ENCODE data around the gene TERB2. TPM values are rescaled to one million over a fixed set of nuclear protein-coding genes. Genes with fewer than 3 reads are reported as not detected.
A peak's percentile ranks its signal among the peaks of the same experiment; 100 is the strongest.
"Not testable (repeated sequence)": the region's sequence is repeated elsewhere in the genome, so short reads cannot be mapped to it uniquely, and the experiment has no call there.

TERB2 gene
- total RNA-seq, 1 experiment from 2014 or later, result not detected

GRCh38 chr15:45023659-45024225, 67.3 kb downstream of the TERB2 start:
- peak overlapping the region; percentile 79 to 87 for H3K4me3 Mint-ChIP-seq
- Histone ChIP-seq H2BK15ac (ENCODE audit: low read depth, low read length) (no peak overlapping the region), H3K27me3 (ENCODE audit: insufficient read depth, low read length) (no peaks in the 10 kb centered on the region), H2BK12ac (ENCODE audit: insufficient read length, low read depth, low read length) (no peak overlapping the region), H4K8ac (replicated peaks; ENCODE audit: insufficient read length, low read depth, low read length) (no peak overlapping the region), H3K9me3 (ENCODE audit: control insufficient read depth, low read depth, low read length) (no peaks in the 10 kb centered on the region), H2AK5ac (ENCODE audit: insufficient read length, low read length) (no peak overlapping the region), H4K91ac (ENCODE audit: insufficient read length, low read depth, low read length) (no peak overlapping the region), H4K20me1 (ENCODE audit: control insufficient read depth, insufficient read depth, insufficient read length) (no peaks in the 10 kb centered on the region), H3K27ac (ENCODE audit: insufficient read length, low read depth, low read length) (no peak overlapping the region), H3K9ac (ENCODE audit: extremely low read depth, insufficient read length, low read length) (peak overlapping the region; percentile 64), H3K56ac (ENCODE audit: insufficient read length, low read depth, low read length) (no peak overlapping the region), H3K23ac (ENCODE audit: insufficient read length, low read depth, low read length) (no peak overlapping the region), H3K4me2 (ENCODE audit: insufficient read depth, insufficient read length, low read length) (peak overlapping the region; percentile 61), H3K4me1 (ENCODE audit: insufficient read depth, low read length) (peaks cover 5% of the 10 kb centered on the region), H4K5ac (ENCODE audit: insufficient read length, low read depth, low read length) (no peak overlapping the region), H3K18ac (ENCODE audit: insufficient read length, low read depth, low read length) (no peak overlapping the region), H3K14ac (ENCODE audit: insufficient read depth, low read length) (peak overlapping the region; percentile 91), H2BK20ac (ENCODE audit: low read depth, low read length, poor library complexity, severe bottlenecking) (no peak overlapping the region), H3T11ph (ENCODE audit: low read length) (no peak overlapping the region), H3K23me2 (ENCODE audit: insufficient read length, low read depth, low read length, poor library complexity, severe bottlenecking) (peaks cover 5% of the 10 kb centered on the region), H2AFZ (ENCODE audit: low read length) (no peak overlapping the region), H2BK5ac (ENCODE audit: insufficient read length, low read length) (no peak overlapping the region), H3K79me2 (ENCODE audit: insufficient read depth, low read length) (no peaks in the 10 kb centered on the region), H3K79me1 (ENCODE audit: insufficient read depth, low read depth, low read length, poor library complexity, severe bottlenecking) (no peaks in the 10 kb centered on the region), H2BK120ac (ENCODE audit: low read depth, low read length, poor library complexity, severe bottlenecking) (no peak overlapping the region), H3K4ac (ENCODE audit: low read depth, low read length) (no peak overlapping the region)
- H3K27ac Mint-ChIP-seq, result no peak overlapping the region; a peak in 1 of 7 replicates
- H3K9me3 Mint-ChIP-seq, result peaks cover 6 to 8% of the 10 kb centered on the region in 2 experiments; a peak in 2 of 5 replicates
- no CpG with 5 or more reads among the region's 4 CpGs for WGBS (ENCODE audit: extremely low coverage, insufficient read length, low lambda C conversion rate)
- H3K36me3 Mint-ChIP-seq (ENCODE audit: insufficient read depth in 1 of 3, low read depth in 3 of 3), result peaks cover 12 to 18% (median 17%) of the 10 kb centered on the region in 3 experiments
- no peak for DNase-seq
- H3K4me1 Mint-ChIP-seq, result peaks cover 14 to 17% of the 10 kb centered on the region in 2 experiments
- TF ChIP-seq CTCF (conservative IDR thresholded peaks at IDR 0.05), result no peak
- H3K27me3 Mint-ChIP-seq (ENCODE audit: low read depth), result peaks cover 13% of the 10 kb centered on the region

GRCh38 chr15:45024649-45025048, 68.2 kb downstream of the TERB2 start:
- Mint-ChIP-seq H3K4me3 (peak overlapping the region in 1 of 2 experiments; percentile 50; a peak in 2 of 5 replicates), H3K27me3 (ENCODE audit: low read depth) (peaks cover 10% of the 10 kb centered on the region), H3K9me3 (peaks cover 4 to 11% of the 10 kb centered on the region in 2 experiments; a peak in 3 of 5 replicates), H3K36me3 (ENCODE audit: insufficient read depth in 1 of 3, low read depth in 3 of 3) (peaks cover 22 to 26% (median 25%) of the 10 kb centered on the region in 3 experiments), H3K4me1 (peaks cover 14 to 17% of the 10 kb centered on the region in 2 experiments)
- H3K9me3 ChIP-seq (ENCODE audit: control insufficient read depth, low read depth, low read length); H3K4me1 ChIP-seq (ENCODE audit: insufficient read depth, low read length); H3K9ac ChIP-seq (ENCODE audit: extremely low read depth, insufficient read length, low read length); H3K23me2 ChIP-seq (ENCODE audit: insufficient read length, low read depth, low read length, poor library complexity, severe bottlenecking); H3K56ac ChIP-seq (ENCODE audit: insufficient read length, low read depth, low read length); H3K14ac ChIP-seq (ENCODE audit: insufficient read depth, low read length); H3K27ac ChIP-seq (ENCODE audit: insufficient read length, low read depth, low read length); H3K18ac ChIP-seq (ENCODE audit: insufficient read length, low read depth, low read length); H4K20me1 ChIP-seq (ENCODE audit: control insufficient read depth, insufficient read depth, insufficient read length); H3K79me2 ChIP-seq (ENCODE audit: insufficient read depth, low read length); H3T11ph ChIP-seq (ENCODE audit: low read length); H4K5ac ChIP-seq (ENCODE audit: insufficient read length, low read depth, low read length); H3K4me2 ChIP-seq (ENCODE audit: insufficient read depth, insufficient read length, low read length); H3K4ac ChIP-seq (ENCODE audit: low read depth, low read length); H2BK5ac ChIP-seq (ENCODE audit: insufficient read length, low read length); H2AK5ac ChIP-seq (ENCODE audit: insufficient read length, low read length); H2BK20ac ChIP-seq (ENCODE audit: low read depth, low read length, poor library complexity, severe bottlenecking); H2AFZ ChIP-seq (ENCODE audit: low read length); H2BK12ac ChIP-seq (ENCODE audit: insufficient read length, low read depth, low read length); H3K79me1 ChIP-seq (ENCODE audit: insufficient read depth, low read depth, low read length, poor library complexity, severe bottlenecking); DNase-seq; H2BK15ac ChIP-seq (ENCODE audit: low read depth, low read length); H2BK120ac ChIP-seq (ENCODE audit: low read depth, low read length, poor library complexity, severe bottlenecking); H3K23ac ChIP-seq (ENCODE audit: insufficient read length, low read depth, low read length); H3K27ac Mint-ChIP-seq; H3K27me3 ChIP-seq (ENCODE audit: insufficient read depth, low read length); H4K8ac ChIP-seq (replicated peaks; ENCODE audit: insufficient read length, low read depth, low read length); H4K91ac ChIP-seq (ENCODE audit: insufficient read length, low read depth, low read length): not testable (repeated sequence)
- no CpG with 5 or more reads among the region's 3 CpGs for WGBS (ENCODE audit: extremely low coverage, insufficient read length, low lambda C conversion rate)

Data from H9 (cell line).